A673 (cell line): Measurements from ENCODE around the gene SH3RF1. TPM values are rescaled to one million over a fixed set of nuclear protein-coding genes. Genes with fewer than 3 reads are reported as not detected.

Source experiments
- BruUV-seq: library from RNA; stranded (reverse); fragments of 400-500 nt; replicated peaks from 2 replicates; lab custom pipeline; 2021; lab: Mats Ljungman, UMichigan
- CTCF ChIA-PET: fragments of 300-600 bp; sonication (Branson Sonifier 250); formaldehyde crosslinking; loops from one replicate; lab custom pipeline; 2022; ENCODE audit warnings: antibody characterized with exemption; lab: Charles Lee
- POLR2A ChIA-PET: fragments of 300-600 bp; sonication (Branson Sonifier 250); formaldehyde crosslinking; loops from one replicate; lab custom pipeline; 2022; ENCODE audit warnings: antibody characterized with exemption; ENCODE audit not compliant: low non-redundant PET; lab: Charles Lee
- DNase-seq: peaks from one replicate; pipeline ENCODE4 v3.0.0-alpha.2; 2015; ENCODE audit warnings: low spot score
- H3K27ac ChIP-seq: fragments of 200-600 bp; sonication (generic); 2 replicates; pipeline ENCODE4 v1.5.1; 2016; ENCODE audit warnings: mixed run types, low read depth, mild to moderate bottlenecking, mixed read lengths, antibody characterized with exemption, low read length; ENCODE audit not compliant: poor library complexity, severe bottlenecking
- H3K27me3 ChIP-seq: fragments of 200-600 bp; sonication (generic); replicated peaks from 2 replicates; pipeline ENCODE4 v1.6.1; 2017; ENCODE audit warnings: mixed run types, low read depth, mild to moderate bottlenecking, mixed read lengths, antibody characterized with exemption, low read length; ENCODE audit not compliant: insufficient read depth, poor library complexity
- H3K36me3 ChIP-seq: fragments of 200-600 bp; sonication (generic); 2 replicates; pipeline ENCODE4 v1.6.1; 2016; ENCODE audit warnings: mixed run types, mild to moderate bottlenecking, mixed read lengths, antibody characterized with exemption, low read length; ENCODE audit not compliant: insufficient read depth, poor library complexity, severe bottlenecking
- H3K4me1 ChIP-seq: fragments of 200-600 bp; sonication (generic); 2 replicates; pipeline ENCODE4 v1.6.1; 2017; ENCODE audit warnings: mixed run types, mild to moderate bottlenecking, mixed read lengths, antibody characterized with exemption, low read length; ENCODE audit not compliant: insufficient read depth, poor library complexity, severe bottlenecking
- H3K4me3 ChIP-seq: fragments of 200-600 bp; sonication (generic); 2 replicates; pipeline ENCODE4 v1.5.1; 2016; ENCODE audit warnings: low read depth, mixed run types, mild to moderate bottlenecking, mixed read lengths, low read length; ENCODE audit not compliant: poor library complexity, severe bottlenecking
- H3K9me3 ChIP-seq: fragments of 200-600 bp; sonication (generic); 2 replicates; pipeline ENCODE4 v1.6.1; 2016; ENCODE audit warnings: mixed run types, low read depth, mild to moderate bottlenecking, mixed read lengths, antibody characterized with exemption, low read length; ENCODE audit not compliant: poor library complexity, severe bottlenecking
- EZH2 ChIP-seq: fragments of 200-600 bp; sonication (generic); IDR thresholded peaks from 2 replicates; pipeline ENCODE4 v1.6.1; 2017; ENCODE audit warnings: borderline replicate concordance, low read depth, mild to moderate bottlenecking, mixed read lengths, antibody characterized with exemption, low read length; ENCODE audit not compliant: poor library complexity, severe bottlenecking
- intact Hi-C: fragments of 100-400 bp; cut with micrococcal nuclease; formaldehyde crosslinking; loops from one replicate; pipeline ENCODE4 v1.10.0; 2022; ENCODE audit not compliant: unreplicated experiment
- total RNA-seq: library from RNA; stranded (reverse); gene quantifications from 2 replicates; pipeline ENCODE4 v1.2.3, GENCODE V29; 2021
- TF ChIP-seq, protein P1 (sequence below): fragments of 300-800, 200-600 bp; sonication (generic); conservative IDR thresholded peaks from 2 replicates; pipeline ENCODE4 v1.5.1; 2017; ENCODE audit warnings: low read depth, mild to moderate bottlenecking, antibody characterized with exemption, low read length, moderate library complexity, mixed read lengths

SH3RF1 gene
- total RNA-seq, 1 experiment from 2014 or later, result 15.3 TPM

DNA sequence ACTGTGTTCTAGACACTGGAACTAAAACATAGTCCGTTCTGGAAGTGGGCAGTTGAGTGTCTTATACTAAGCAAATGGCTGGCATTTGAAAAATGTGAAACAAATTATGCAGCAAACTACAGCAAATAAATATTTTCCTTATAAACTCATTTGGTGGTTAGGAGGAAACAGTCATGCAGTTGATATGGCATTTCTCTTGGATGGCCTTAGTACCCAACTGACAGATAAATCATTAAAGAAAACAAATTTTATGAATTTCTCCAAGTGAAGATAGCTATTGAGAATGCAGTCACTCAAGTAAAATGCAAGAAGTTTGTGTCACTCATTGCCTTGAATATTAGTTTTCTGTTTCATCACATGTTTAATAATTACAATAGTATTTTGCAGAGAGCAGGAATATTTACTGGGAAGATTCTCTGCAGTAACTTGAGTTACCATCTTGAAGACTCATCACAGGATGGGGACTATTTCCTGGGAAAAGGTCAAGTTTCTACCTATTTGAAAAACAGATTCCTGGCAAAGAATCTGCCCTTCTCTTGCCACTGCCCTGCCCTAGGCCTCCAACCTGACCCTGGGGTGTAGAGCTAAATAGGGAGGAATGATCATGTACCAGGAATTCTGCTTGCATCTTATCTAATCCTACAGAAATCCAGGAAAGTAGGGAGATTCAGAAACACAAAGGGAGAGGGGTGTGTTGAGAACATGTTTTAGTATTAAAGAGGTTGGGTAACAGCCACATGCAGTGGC lies 105.9 kb downstream of the SH3RF1 start:
- H3K9me3 ChIP-seq, result no peaks in the 10 kb centered on the region
- H3K4me1 ChIP-seq, result peaks cover 25% of the 10 kb centered on the region
- no peaks in the 10 kb centered on the region for H3K27me3 ChIP-seq
- no peak overlapping the region for H3K27ac ChIP-seq
- CTCF ChIA-PET, result no interaction called here
- no peak for DNase-seq
- TF ChIP-seq, protein P1, sequence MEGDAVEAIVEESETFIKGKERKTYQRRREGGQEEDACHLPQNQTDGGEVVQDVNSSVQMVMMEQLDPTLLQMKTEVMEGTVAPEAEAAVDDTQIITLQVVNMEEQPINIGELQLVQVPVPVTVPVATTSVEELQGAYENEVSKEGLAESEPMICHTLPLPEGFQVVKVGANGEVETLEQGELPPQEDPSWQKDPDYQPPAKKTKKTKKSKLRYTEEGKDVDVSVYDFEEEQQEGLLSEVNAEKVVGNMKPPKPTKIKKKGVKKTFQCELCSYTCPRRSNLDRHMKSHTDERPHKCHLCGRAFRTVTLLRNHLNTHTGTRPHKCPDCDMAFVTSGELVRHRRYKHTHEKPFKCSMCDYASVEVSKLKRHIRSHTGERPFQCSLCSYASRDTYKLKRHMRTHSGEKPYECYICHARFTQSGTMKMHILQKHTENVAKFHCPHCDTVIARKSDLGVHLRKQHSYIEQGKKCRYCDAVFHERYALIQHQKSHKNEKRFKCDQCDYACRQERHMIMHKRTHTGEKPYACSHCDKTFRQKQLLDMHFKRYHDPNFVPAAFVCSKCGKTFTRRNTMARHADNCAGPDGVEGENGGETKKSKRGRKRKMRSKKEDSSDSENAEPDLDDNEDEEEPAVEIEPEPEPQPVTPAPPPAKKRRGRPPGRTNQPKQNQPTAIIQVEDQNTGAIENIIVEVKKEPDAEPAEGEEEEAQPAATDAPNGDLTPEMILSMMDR, result no peak
- TF ChIP-seq EZH2, result no peak
- no peak overlapping the region for H3K4me3 ChIP-seq
- POLR2A ChIA-PET, result no interaction called here
- no TSS peak for BruUV-seq
- H3K36me3 ChIP-seq, result no peaks in the 10 kb centered on the region
- intact Hi-C loops, result no loop called here

DNA sequence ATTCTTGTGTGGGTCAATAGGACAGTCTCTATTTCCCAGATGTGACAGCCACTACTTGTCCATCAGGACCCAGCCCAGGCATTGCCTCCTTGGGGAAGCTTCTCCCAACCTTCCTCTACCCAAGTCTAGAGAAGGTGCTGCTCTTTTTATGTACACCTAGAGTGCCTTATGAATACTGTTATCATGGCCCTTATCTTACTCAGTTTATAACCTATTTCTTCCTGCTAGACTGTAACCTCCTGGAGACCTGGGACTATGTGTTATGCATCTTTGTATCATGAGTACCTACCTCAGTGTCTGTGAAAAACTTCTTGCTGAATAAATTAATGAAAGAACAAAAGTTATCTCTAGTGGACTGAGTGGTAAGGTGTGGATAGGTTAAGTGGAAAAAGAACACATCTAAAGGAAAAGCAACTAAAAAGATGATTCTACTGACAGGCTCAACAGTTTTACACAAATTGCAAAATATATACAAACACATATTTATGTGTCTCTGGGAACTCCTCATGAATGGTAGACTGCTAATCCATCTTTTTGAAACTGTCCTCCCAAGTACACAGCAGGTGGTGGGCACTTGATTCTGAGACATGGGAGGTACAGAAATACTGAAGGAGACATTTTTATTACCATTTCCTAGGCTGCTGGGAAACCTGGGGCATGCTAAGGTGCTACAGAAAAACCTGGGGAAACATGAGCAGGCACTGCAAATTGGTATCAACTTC lies 106.6 kb downstream of the SH3RF1 start:
- no peaks in the 10 kb centered on the region for H3K9me3 ChIP-seq
- TF ChIP-seq, protein P1, result no peak
- no peak for TF ChIP-seq EZH2
- intact Hi-C loops, result no loop called here
- ChIA-PET CTCF (no interaction called here), POLR2A (no interaction called here)
- DNase-seq, result peak; percentile 12
- H3K4me3 ChIP-seq, result no peak overlapping the region
- no peak overlapping the region for H3K27ac ChIP-seq
- BruUV-seq, result no TSS peak
- H3K27me3 ChIP-seq, result no peaks in the 10 kb centered on the region
- H3K4me1 ChIP-seq, result peaks cover 32% of the 10 kb centered on the region
- H3K36me3 ChIP-seq, result no peaks in the 10 kb centered on the region

DNA sequence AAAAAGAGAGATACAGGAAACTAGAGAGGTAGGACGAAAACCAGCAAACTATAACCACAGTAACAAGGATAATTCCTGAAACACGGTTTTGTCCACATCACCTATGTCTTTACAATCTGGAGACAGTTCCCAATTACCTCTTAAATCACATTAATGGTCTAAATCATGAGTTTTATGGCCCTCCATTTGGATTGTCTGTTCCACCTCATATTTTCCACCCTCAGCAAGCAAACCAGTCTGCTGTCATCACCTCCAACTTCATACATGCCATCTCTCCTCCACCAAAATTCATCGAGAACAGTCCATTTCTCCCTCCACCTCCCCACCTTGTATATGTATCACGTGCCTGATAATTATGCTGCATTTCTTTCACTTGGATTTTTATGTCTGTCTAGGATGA lies 107.3 kb downstream of the SH3RF1 start:
- Histone ChIP-seq H3K27me3 (no peaks in the 10 kb centered on the region), H3K4me3 (no peak overlapping the region), H3K4me1 (peaks cover 28% of the 10 kb centered on the region), H3K36me3 (no peaks in the 10 kb centered on the region), H3K9me3 (no peaks in the 10 kb centered on the region), H3K27ac (no peak overlapping the region)
- CTCF ChIA-PET, result no interaction called here
- TF ChIP-seq, protein P1, result no peak
- TF ChIP-seq EZH2, result no peak
- intact Hi-C loops, result no loop called here
- DNase-seq, result no peak
- BruUV-seq, result no TSS peak
- POLR2A ChIA-PET, result no interaction called here
